ENCODE measurements around the gene RIPK4. TPM values are rescaled to one million over a fixed set of nuclear protein-coding genes. Genes with fewer than 3 reads are reported as not detected.

The RIPK4 gene
- total RNA-seq, 1 experiment from 2014 or later = 252 TPM

DNA sequence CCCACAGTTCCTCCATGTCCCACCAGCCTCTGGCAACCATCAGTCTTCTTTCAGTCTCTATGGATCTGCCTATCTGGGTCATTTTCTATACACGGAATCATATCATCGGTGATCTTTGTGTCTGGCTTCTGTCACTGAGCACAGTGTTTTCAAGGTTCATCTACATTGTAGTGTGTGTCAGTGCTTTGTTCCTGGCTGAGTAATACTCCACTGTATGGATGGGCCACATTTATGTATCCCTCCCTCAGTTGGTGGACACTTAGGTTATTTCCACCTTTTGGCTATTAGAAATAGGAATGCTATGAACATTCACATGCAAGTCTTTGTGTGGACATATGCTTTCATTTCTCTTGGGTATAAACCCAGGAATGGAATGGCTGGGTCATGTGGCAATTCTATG is 46.6 kb downstream of the RIPK4 start:
- H3K79me2 ChIP-seq (ENCODE audit: low read length) = no peaks in the 10 kb centered on the region
- no peak overlapping the region for H3K27ac ChIP-seq (ENCODE audit: low read length)
- H3K4me2 ChIP-seq (ENCODE audit: low read length) = no peak overlapping the region
- BruUV-seq (replicated peaks) = no TSS peak
- no peaks in the 10 kb centered on the region for H3F3A ChIP-seq (ENCODE audit: low read length, unreplicated experiment)
- H3K36me3 ChIP-seq (ENCODE audit: low read depth, low read length) = no peaks in the 10 kb centered on the region
- ATAC-seq = no peak
- no peak overlapping the region for H3K4me3 ChIP-seq (ENCODE audit: low read length)
- intact Hi-C loops (cut with micrococcal nuclease) = no loop called here
- no peaks in the 10 kb centered on the region for H3K9me3 ChIP-seq (ENCODE audit: low read length)
- H3K27me3 ChIP-seq (ENCODE audit: low read length) = no peaks in the 10 kb centered on the region
- no peaks in the 10 kb centered on the region for H4K20me1 ChIP-seq (ENCODE audit: low read length)
- H3K4me1 ChIP-seq (ENCODE audit: insufficient read depth, low read length) = peaks cover 22% of the 10 kb centered on the region
- no peak for TF ChIP-seq EZH2phosphoT487 (IDR thresholded peaks at IDR 0.05; ENCODE audit: borderline replicate concordance, low read length)
- TF ChIP-seq EZH2 (IDR thresholded peaks at IDR 0.05; ENCODE audit: low read length, unreplicated experiment) = no peak
- TF ChIP-seq, protein P1, sequence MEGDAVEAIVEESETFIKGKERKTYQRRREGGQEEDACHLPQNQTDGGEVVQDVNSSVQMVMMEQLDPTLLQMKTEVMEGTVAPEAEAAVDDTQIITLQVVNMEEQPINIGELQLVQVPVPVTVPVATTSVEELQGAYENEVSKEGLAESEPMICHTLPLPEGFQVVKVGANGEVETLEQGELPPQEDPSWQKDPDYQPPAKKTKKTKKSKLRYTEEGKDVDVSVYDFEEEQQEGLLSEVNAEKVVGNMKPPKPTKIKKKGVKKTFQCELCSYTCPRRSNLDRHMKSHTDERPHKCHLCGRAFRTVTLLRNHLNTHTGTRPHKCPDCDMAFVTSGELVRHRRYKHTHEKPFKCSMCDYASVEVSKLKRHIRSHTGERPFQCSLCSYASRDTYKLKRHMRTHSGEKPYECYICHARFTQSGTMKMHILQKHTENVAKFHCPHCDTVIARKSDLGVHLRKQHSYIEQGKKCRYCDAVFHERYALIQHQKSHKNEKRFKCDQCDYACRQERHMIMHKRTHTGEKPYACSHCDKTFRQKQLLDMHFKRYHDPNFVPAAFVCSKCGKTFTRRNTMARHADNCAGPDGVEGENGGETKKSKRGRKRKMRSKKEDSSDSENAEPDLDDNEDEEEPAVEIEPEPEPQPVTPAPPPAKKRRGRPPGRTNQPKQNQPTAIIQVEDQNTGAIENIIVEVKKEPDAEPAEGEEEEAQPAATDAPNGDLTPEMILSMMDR (conservative IDR thresholded peaks at IDR 0.05; ENCODE audit: low read depth, low read length) = no peak
- H3K9me2 ChIP-seq (replicated peaks; ENCODE audit: low read length) = no peaks in the 10 kb centered on the region
- CTCF ChIA-PET = interaction anchor here (0.6 to 0.8 kb wide), 2 partner anchors 107 to 108 kb away, joined by 3 read pairs; no protein-coding TSS in a partner anchor
- POLR2A ChIA-PET (ENCODE audit: unreplicated experiment) = no interaction called here
- H2AFZ ChIP-seq (ENCODE audit: low read length) = no peak overlapping the region
- H3K9ac ChIP-seq (ENCODE audit: low read length) = no peak overlapping the region
- DNase-seq = no peak

DNA sequence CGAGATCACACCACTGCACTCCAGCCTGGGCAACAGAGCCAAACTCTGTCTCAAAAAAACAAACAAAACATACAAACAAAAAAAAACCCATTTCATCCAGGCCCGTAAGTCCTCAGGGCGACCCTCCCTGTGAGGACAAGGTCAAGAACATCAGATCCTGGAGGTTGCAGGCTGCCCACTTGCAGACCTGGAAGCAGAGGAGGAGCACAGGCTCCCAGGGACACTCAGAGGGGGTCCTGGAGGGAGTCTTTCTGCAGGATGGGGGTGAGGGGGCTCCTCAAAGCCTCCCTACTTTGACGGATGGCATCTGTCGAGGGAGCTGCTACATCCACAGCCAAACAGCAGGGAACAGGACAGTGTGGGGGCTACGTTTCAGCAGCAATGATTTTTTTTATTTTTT is 47.2 kb downstream of the RIPK4 start:
- Histone ChIP-seq H2AFZ (ENCODE audit: low read length) (no peak overlapping the region), H3K36me3 (ENCODE audit: low read depth, low read length) (no peaks in the 10 kb centered on the region), H3K9me3 (ENCODE audit: low read length) (no peaks in the 10 kb centered on the region), H3K9me2 (replicated peaks; ENCODE audit: low read length) (no peaks in the 10 kb centered on the region), H3F3A (ENCODE audit: low read length, unreplicated experiment) (no peaks in the 10 kb centered on the region), H3K9ac (ENCODE audit: low read length) (no peak overlapping the region), H3K4me1 (ENCODE audit: insufficient read depth, low read length) (peaks cover 24% of the 10 kb centered on the region), H3K4me3 (ENCODE audit: low read length) (no peak overlapping the region), H4K20me1 (ENCODE audit: low read length) (no peaks in the 10 kb centered on the region), H3K27ac (ENCODE audit: low read length) (no peak overlapping the region), H3K27me3 (ENCODE audit: low read length) (no peaks in the 10 kb centered on the region), H3K79me2 (ENCODE audit: low read length) (no peaks in the 10 kb centered on the region), H3K4me2 (ENCODE audit: low read length) (no peak overlapping the region)
- intact Hi-C loops (cut with micrococcal nuclease) = loop anchor here (5.0 kb wide), 1 partner anchor 37 kb away; no protein-coding TSS in a partner anchor
- POLR2A ChIA-PET (ENCODE audit: unreplicated experiment) = no interaction called here
- CTCF ChIA-PET = no interaction called here
- no TSS peak for BruUV-seq (replicated peaks)
- no peak for ATAC-seq
- TF ChIP-seq, protein P1 (conservative IDR thresholded peaks at IDR 0.05; ENCODE audit: low read depth, low read length) = no peak
- TF ChIP-seq EZH2phosphoT487 (IDR thresholded peaks at IDR 0.05; ENCODE audit: borderline replicate concordance, low read length) (no peak), EZH2 (IDR thresholded peaks at IDR 0.05; ENCODE audit: low read length, unreplicated experiment) (no peak)
- DNase-seq = no peak

DNA sequence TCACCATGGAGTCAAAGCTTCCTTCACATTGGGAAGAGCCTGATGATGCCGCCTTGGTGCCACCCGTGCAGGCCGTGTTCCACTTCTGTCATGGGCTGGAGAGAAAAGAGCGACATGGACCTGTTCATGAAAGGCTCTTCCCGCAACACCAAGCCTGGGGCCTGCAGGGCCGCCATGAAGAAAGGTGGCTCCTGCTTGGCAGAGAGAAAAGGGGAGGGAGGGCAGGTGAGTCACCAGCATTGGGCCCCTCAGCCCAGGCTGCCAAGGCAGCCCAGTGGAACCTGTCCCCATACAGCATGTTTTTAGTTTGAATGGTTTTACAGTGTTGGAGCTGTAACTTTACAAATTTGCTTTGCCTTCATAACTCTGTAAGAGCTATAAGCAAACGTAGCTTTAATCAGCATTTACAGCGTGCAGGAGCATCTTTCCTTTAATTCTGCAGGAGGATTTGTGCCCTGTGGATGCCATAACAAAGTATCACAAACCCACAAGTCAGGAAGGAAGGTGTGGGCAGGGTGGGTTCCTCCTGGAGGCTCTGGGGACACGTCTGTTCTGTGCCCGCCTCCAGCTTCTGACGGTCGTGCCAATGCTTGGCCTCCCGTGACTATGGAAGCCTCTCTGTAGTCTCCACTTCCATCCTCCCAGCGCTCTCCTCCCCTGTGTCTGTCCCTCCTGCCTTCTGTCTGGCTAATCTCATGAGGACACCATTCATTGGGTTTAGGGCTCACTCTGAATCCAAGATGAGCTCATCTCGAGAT is 49.1 kb downstream of the RIPK4 start:
- DNase-seq (no peak), ATAC-seq (no peak)
- H3K9ac ChIP-seq (ENCODE audit: low read length) = no peak overlapping the region
- no peak overlapping the region for H3K4me2 ChIP-seq (ENCODE audit: low read length)
- no peak overlapping the region for H2AFZ ChIP-seq (ENCODE audit: low read length)
- no peaks in the 10 kb centered on the region for H3K9me3 ChIP-seq (ENCODE audit: low read length)
- no peaks in the 10 kb centered on the region for H3F3A ChIP-seq (ENCODE audit: low read length, unreplicated experiment)
- no peaks in the 10 kb centered on the region for H3K79me2 ChIP-seq (ENCODE audit: low read length)
- no peak for TF ChIP-seq EZH2phosphoT487 (IDR thresholded peaks at IDR 0.05; ENCODE audit: borderline replicate concordance, low read length)
- TF ChIP-seq EZH2 (IDR thresholded peaks at IDR 0.05; ENCODE audit: low read length, unreplicated experiment) = no peak
- TF ChIP-seq, protein P1 (conservative IDR thresholded peaks at IDR 0.05; ENCODE audit: low read depth, low read length) = no peak
- no peak overlapping the region for H3K27ac ChIP-seq (ENCODE audit: low read length)
- no TSS peak for BruUV-seq (replicated peaks)
- H3K27me3 ChIP-seq (ENCODE audit: low read length) = no peaks in the 10 kb centered on the region
- H3K9me2 ChIP-seq (replicated peaks; ENCODE audit: low read length) = no peaks in the 10 kb centered on the region
- no peaks in the 10 kb centered on the region for H3K36me3 ChIP-seq (ENCODE audit: low read depth, low read length)
- H3K4me1 ChIP-seq (ENCODE audit: insufficient read depth, low read length) = peaks cover 24% of the 10 kb centered on the region
- no peak overlapping the region for H3K4me3 ChIP-seq (ENCODE audit: low read length)
- POLR2A ChIA-PET (ENCODE audit: unreplicated experiment) = no interaction called here
- H4K20me1 ChIP-seq (ENCODE audit: low read length) = no peaks in the 10 kb centered on the region
- CTCF ChIA-PET = no interaction called here
- intact Hi-C loops (cut with micrococcal nuclease) = loop anchor here (5.0 kb wide), 1 partner anchor 35 kb away; no protein-coding TSS in a partner anchor
